Neural progenitor cell (in vitro differentiated cells): Measurements from ENCODE around the gene SNN.

Source experiments
- EZH2 ChIP-seq: fragments of 200-600 bp; sonication (generic); IDR thresholded peaks from 2 replicates; pipeline ENCODE4 v1.6.1; 2017; ENCODE audit warnings: antibody characterized with exemption, mild to moderate bottlenecking, moderate library complexity
- EZH2phosphoT487 ChIP-seq: fragments of 200-600 bp; sonication (generic); IDR thresholded peaks from 2 replicates; pipeline ENCODE4 v1.6.1; 2017; ENCODE audit warnings: antibody characterized with exemption
- TF ChIP-seq, protein P1 (sequence below): fragments of 200-600 bp; sonication (generic); IDR thresholded peaks from 2 replicates; pipeline ENCODE4 v1.5.1; 2017; ENCODE audit warnings: antibody characterized with exemption, mild to moderate bottlenecking

DNA sequence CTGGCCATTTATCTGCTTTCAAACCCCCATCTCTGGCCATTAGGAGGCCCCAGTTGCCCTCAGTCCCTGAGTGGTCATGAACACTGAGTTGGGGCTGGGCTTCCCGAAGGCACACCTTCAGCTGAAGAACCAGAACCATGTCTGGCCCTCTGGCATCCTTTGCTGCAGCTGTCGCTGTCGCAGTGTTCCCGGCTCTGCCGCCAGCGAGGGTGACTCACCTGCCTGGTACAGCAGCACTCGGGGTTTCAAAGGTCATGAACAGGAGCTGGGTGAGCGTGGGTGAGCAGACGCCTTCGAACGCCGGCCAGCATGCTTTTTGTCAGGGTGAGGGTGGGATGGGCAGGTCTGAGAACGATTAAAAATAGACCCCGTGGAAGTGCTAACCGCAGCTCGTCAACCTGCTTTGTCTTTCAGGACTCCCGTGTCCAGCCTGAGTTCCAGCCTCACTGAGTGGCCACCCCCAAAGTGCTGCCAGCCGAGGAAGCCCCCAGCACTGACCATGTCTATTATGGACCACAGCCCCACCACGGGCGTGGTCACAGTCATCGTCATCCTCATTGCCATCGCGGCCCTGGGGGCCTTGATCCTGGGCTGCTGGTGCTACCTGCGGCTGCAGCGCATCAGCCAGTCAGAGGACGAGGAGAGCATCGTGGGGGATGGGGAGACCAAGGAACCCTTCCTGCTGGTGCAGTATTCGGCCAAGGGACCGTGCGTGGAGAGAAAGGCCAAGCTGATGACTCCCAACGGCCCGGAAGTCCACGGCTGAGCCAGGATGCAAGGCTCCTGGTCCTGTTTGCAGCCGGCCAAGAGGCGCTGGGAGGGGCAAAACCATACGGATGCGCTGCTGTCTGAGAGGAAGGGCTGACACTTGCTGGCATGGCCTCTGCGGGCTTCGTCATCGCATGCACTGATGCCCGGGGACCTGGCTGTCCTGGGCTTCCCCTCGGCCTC lies 7.6 kb downstream of the SNN start:
- TF ChIP-seq, protein P1, sequence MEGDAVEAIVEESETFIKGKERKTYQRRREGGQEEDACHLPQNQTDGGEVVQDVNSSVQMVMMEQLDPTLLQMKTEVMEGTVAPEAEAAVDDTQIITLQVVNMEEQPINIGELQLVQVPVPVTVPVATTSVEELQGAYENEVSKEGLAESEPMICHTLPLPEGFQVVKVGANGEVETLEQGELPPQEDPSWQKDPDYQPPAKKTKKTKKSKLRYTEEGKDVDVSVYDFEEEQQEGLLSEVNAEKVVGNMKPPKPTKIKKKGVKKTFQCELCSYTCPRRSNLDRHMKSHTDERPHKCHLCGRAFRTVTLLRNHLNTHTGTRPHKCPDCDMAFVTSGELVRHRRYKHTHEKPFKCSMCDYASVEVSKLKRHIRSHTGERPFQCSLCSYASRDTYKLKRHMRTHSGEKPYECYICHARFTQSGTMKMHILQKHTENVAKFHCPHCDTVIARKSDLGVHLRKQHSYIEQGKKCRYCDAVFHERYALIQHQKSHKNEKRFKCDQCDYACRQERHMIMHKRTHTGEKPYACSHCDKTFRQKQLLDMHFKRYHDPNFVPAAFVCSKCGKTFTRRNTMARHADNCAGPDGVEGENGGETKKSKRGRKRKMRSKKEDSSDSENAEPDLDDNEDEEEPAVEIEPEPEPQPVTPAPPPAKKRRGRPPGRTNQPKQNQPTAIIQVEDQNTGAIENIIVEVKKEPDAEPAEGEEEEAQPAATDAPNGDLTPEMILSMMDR = no peak
- TF ChIP-seq EZH2phosphoT487 (no peak), EZH2 (no peak)
